22Rv1 (cell line): ENCODE results near the gene ARPC5L.

Source experiments
- H3K27ac ChIP-seq: fragments of 450-650 bp; 2 replicates; pipeline ENCODE4 v1.5.1; 2017
- CTCF ChIP-seq: fragments of 450-650 bp; IDR thresholded peaks from 2 replicates; pipeline ENCODE4 v1.5.1; 2017; ENCODE audit warnings: mild to moderate bottlenecking
- ZFX ChIP-seq: fragments of 450-650 bp; IDR thresholded peaks from 2 replicates; pipeline ENCODE4 v1.6.1; 2017; ENCODE audit warnings: antibody characterized with exemption, borderline replicate concordance

ARPC5L gene

GRCh38 chr9:124878518-124878917 is 16.6 kb downstream of the ARPC5L start:
- H3K27ac ChIP-seq = no peak overlapping the region
- TF ChIP-seq CTCF = no peak

GRCh38 chr9:124879226-124879625 is 17.3 kb downstream of the ARPC5L start:
- TF ChIP-seq ZFX = no peak
- TF ChIP-seq CTCF = no peak
- H3K27ac ChIP-seq = 0 out of 2 replicates have a peak overlapping the region, but pooled peaks have one; percentile 5

- no peak overlapping the region for H3K27ac ChIP-seq
- no peak for TF ChIP-seq ZFX
- no peak for TF ChIP-seq CTCF
These were observed 18.6 kb downstream of the ARPC5L start for GRCh38 chr9:124880501-124880900.

- no peak overlapping the region for H3K27ac ChIP-seq
- TF ChIP-seq CTCF = no peak
- no peak for TF ChIP-seq ZFX
These were observed 19.3 kb downstream of the ARPC5L start for GRCh38 chr9:124881138-124881743.

- TF ChIP-seq CTCF (no peak), ZFX (no peak)
- H3K27ac ChIP-seq = no peak overlapping the region
These were observed 20.3 kb downstream of the ARPC5L start for GRCh38 chr9:124882231-124882630.

GRCh38 chr9:124884376-124884775 is 22.4 kb downstream of the ARPC5L start:
- no peak for TF ChIP-seq CTCF
- no peak for TF ChIP-seq ZFX
- H3K27ac ChIP-seq = no peak overlapping the region

- TF ChIP-seq ZFX (no peak), CTCF (no peak)
- H3K27ac ChIP-seq = no peak overlapping the region
These were observed 23.6 kb downstream of the ARPC5L start for GRCh38 chr9:124885551-124885950.
